K562 (cell line): ENCODE measurements around the gene NUP205. TPM values are rescaled to one million over a fixed set of nuclear protein-coding genes. Genes with fewer than 3 reads are reported as not detected.

Experiments
- ATF1 ChIP-seq, 2 experiments: fragments of 450-650 bp in 1 of 2; IDR thresholded peaks; 2 replicates each; pipeline ENCODE4 v1.6.1; 2016; ENCODE audit warnings: missing compliant biosample characterization in 1 of 2, missing genetic modification characterization in 1 of 2
- CBFA2T3 ChIP-seq: fragments of 450-650 bp; IDR thresholded peaks from 2 replicates; pipeline ENCODE4 v1.6.1; 2017
- CBX5 ChIP-seq: IDR thresholded peaks from 2 replicates; pipeline ENCODE4 v1.6.1; 2014; ENCODE audit warnings: low read depth, borderline replicate concordance
- CC2D1A ChIP-seq: fragments of 450-650 bp; IDR thresholded peaks from 2 replicates; pipeline ENCODE4 v1.6.1; 2017; ENCODE audit warnings: mild to moderate bottlenecking
- CTCFL ChIP-seq: IDR thresholded peaks from 2 replicates; pipeline ENCODE4 v1.6.1; 2011; ENCODE audit warnings: borderline replicate concordance, low read depth, mild to moderate bottlenecking, moderate library complexity, low read length; ENCODE audit not compliant: insufficient read depth, poor library complexity, severe bottlenecking
- HDAC1 ChIP-seq, 2 experiments: fragments of 450-650 bp; IDR thresholded peaks; 2 replicates each; pipeline ENCODE4 v1.6.1; 2016 to 2017; ENCODE audit warnings: inconsistent platforms in 1 of 2, mild to moderate bottlenecking in 1 of 2, moderate library complexity in 1 of 2
- KLF16 ChIP-seq: IDR thresholded peaks from 2 replicates; pipeline ENCODE4 v1.6.1; 2016; ENCODE audit warnings: antibody characterized with exemption
- MLX ChIP-seq, 2 experiments: fragments of 450-650 bp in 1 of 2; sonication (generic) in 1 of 2; formaldehyde crosslinking; conservative IDR thresholded peaks; 2 replicates each; pipeline versions ENCODE4 v1.4.0 to v1.8.1; 2020 to 2022; ENCODE audit warnings: mild to moderate bottlenecking in 1 of 2, missing genetic modification reagents in 1 of 2
- NCOA2 ChIP-seq, 2 experiments: fragments of 450-650 bp; IDR thresholded peaks; 2 replicates each; pipeline ENCODE4 v1.6.1; 2018; ENCODE audit warnings: mild to moderate bottlenecking in 2 of 2, moderate library complexity in 1 of 2; ENCODE audit not compliant: partially characterized antibody in 2 of 2
- POU5F1 ChIP-seq: fragments of 150-350 bp; IDR thresholded peaks from 2 replicates; pipeline ENCODE4 v1.6.1; 2014; ENCODE audit warnings: borderline replicate concordance, low read length, low read depth, mild to moderate bottlenecking; ENCODE audit not compliant: partially characterized antibody
- PTTG1 ChIP-seq: fragments of 450-650 bp; IDR thresholded peaks from 2 replicates; pipeline ENCODE4 v1.6.1; 2016; ENCODE audit warnings: low read depth, mild to moderate bottlenecking, missing genetic modification characterization, missing compliant biosample characterization
- RREB1 ChIP-seq: fragments of 250-450 bp; sonication (Bioruptor Pico); IDR thresholded peaks from 2 replicates; pipeline ENCODE4 v1.4.0; 2020
- SAFB ChIP-seq: fragments of 200-400 bp; formaldehyde crosslinking; IDR thresholded peaks from 2 replicates; pipeline ENCODE4 v1.6.1; 2017; ENCODE audit warnings: low read depth, low read length, borderline replicate concordance
- SMARCE1 ChIP-seq: fragments of 450-650 bp; IDR thresholded peaks from 2 replicates; pipeline ENCODE4 v1.7.1; 2016; ENCODE audit warnings: mild to moderate bottlenecking
- SMC3 ChIP-seq: conservative IDR thresholded peaks from 2 replicates; pipeline ENCODE4 v1.6.1; 2011; ENCODE audit warnings: low read depth, low read length, improper control_type of control experiment; ENCODE audit not compliant: insufficient read depth
- TRIM28 ChIP-seq: fragments of 450-650 bp; IDR thresholded peaks from 2 replicates; pipeline ENCODE4 v1.6.1; 2017
- ZC3H11A ChIP-seq: IDR thresholded peaks from 2 replicates; pipeline ENCODE4 v1.6.1; 2012; ENCODE audit warnings: low read depth, low read length, improper control_type of control experiment
- ZNF12 ChIP-seq: sonication (generic); formaldehyde crosslinking; IDR thresholded peaks from 2 replicates; pipeline ENCODE4 v1.4.0; 2020; ENCODE audit warnings: mild to moderate bottlenecking, missing genetic modification reagents
- ZNF431 ChIP-seq: sonication (generic); formaldehyde crosslinking; IDR thresholded peaks from 2 replicates; pipeline ENCODE4 v1.8.0; 2022; ENCODE audit warnings: mild to moderate bottlenecking, missing genetic modification reagents
- ZNF57 ChIP-seq: fragments of 450-650 bp; formaldehyde crosslinking; IDR thresholded peaks from 2 replicates; pipeline ENCODE4 v1.4.0; 2020; ENCODE audit warnings: mild to moderate bottlenecking, moderate library complexity
- polyA plus RNA-seq, 8 experiments: library from polyadenylated mRNA; depleted of rRNA in 4 of 8; stranded (reverse) in 5 of 8; unstranded in 3 of 8; fragments of >200 nt; fragmentation: Nextera tagmentation in 2 of 8; fragmentation: Illumina TruSeq in 1 of 8; extraction: Ambion mirVana in 2 of 8; extraction: Trizol in 1 of 8; gene quantifications; 2 replicates each; pipeline versions ENCODE4 v1.2.1 to v1.2.3, GENCODE V29; 2011 to 2014; ENCODE audit warnings: inconsistent platforms in 1 of 8, missing spikeins in 1 of 8
- total RNA-seq, 7 experiments: library from RNA; depleted of rRNA in 6 of 7; stranded (reverse); fragments of >200 nt in 6 of 7; fragmentation: Illumina TruSeq in 2 of 7; extraction: Trizol in 2 of 7; gene quantifications; 2 replicates each; pipeline versions ENCODE4 v1.2.1 to v1.2.3, GENCODE V29; 2011 to 2021; ENCODE audit warnings: low replicate concordance in 1 of 7
- TF ChIP-seq, protein P1 (sequence below): fragments of 250-450 bp; sonication (Bioruptor Pico); IDR thresholded peaks from 2 replicates; pipeline ENCODE4 v1.6.1; 2021; ENCODE audit warnings: mild to moderate bottlenecking

The NUP205 gene
- total and polyA plus RNA-seq, 9 of the 15 experiments (the other 6 are each of a cell fraction or from before 2014, with no cell fraction given), result 101 to 282 (median 193) TPM

DNA sequence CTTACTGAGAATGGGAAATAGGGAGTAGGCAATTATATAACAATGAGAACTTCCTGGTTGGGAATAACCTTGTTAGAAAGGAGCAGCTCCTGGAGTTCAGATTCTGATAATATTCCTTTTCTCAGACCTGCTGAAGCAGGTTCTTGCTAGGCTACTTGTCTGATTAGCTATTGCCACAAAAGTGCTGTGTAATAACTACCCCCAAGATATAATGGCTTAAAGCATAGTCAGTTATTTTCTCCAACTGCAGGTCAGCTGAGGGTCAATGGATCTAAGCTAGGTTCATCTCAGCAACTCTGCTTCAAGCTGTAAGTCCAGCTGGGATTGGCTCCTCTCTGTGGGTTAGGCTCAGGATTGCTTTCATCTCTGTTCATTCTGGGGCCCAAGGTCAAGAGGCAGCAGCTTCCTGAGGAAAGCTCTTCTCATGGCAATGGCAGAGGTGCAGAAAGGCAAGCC lies 38.5 kb upstream of the NUP205 start (continued):
- TF ChIP-seq RREB1 (CRISPR knock-in tag) (no peak), TRIM28 (peak; percentile 55; the same call in 1 of the 2 replicates), HDAC1 (IDR thresholded peaks at IDR 0.05) (no peak), NCOA2 (IDR thresholded peaks at IDR 0.05; ENCODE audit: partially characterized antibody in 2 of 2) (no peak), PTTG1 (no peak), ZNF57 (CRISPR knock-in tag) (no peak), MLX (CRISPR knock-in tag; conservative IDR thresholded peaks at IDR 0.05) (no peak), CTCFL (no peak), CC2D1A (no peak), SMC3 (0 out of 2 replicates have a peak, but pooled peaks have one; percentile 5), CBFA2T3 (0 out of 2 replicates have a peak, but pooled peaks have one; percentile 23), SAFB (no peak), POU5F1 (no peak), CBX5 (no peak), ZNF12 (CRISPR knock-in tag) (no peak), ZNF431 (CRISPR knock-in tag) (no peak), ZC3H11A (no peak), ATF1 (CRISPR knock-in tag; IDR thresholded peaks at IDR 0.05) (no peak), ATF1 (tag; IDR thresholded peaks at IDR 0.05) (no peak), KLF16 (peak; percentile 70; the same call in 1 of the 2 replicates), SMARCE1 (0 out of 2 replicates have a peak, but pooled peaks have one; percentile 20)
- TF ChIP-seq, protein P1, sequence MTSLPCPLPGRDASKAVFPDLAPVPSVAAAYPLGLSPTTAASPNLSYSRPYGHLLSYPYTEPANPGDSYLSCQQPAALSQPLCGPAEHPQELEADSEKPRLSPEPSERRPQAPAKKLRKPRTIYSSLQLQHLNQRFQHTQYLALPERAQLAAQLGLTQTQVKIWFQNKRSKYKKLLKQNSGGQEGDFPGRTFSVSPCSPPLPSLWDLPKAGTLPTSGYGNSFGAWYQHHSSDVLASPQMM (CRISPR knock-in tag), result no peak
